Measurements from ENCODE around the gene ITIH1. TPM values are rescaled to one million over a fixed set of nuclear protein-coding genes. Genes with fewer than 3 reads are reported as not detected.

ITIH1 gene
- total RNA-seq, 1 experiment from 2014 or later: not detected

DNA sequence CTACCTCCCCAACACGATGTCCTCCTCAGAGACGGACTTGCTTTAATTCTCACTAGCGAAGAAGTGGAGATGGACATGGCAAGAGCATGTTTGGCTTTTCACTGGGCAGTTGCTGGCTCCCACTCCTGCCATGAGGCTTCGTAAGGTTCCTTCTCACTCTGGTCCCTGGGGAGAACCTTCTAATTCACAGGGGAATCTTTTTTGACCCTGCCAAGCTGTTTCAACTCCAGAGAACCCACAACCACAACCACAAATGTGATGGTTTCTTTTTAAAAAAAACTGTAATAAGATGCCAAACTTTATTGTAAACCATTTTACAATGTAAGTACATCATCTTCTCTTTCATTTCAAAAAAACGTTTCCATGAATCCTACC, 59.1 kb downstream of the ITIH1 start:
- Histone ChIP-seq H3K36me3 (ENCODE audit: control insufficient read depth, insufficient read depth, low read length) (no peaks in the 10 kb centered on the region), H3K27me3 (replicated peaks; ENCODE audit: control insufficient read depth, insufficient read depth, low read length) (no peaks in the 10 kb centered on the region), H3K9me3 (no peaks in the 10 kb centered on the region), H3K4me3 (ENCODE audit: low read depth, low read length) (no peak overlapping the region), H3K4me1 (peaks cover 9% of the 10 kb centered on the region; the same call in 1 of the 2 replicates)
- Mint-ChIP-seq H3K27me3 (ENCODE audit: insufficient read depth, unreplicated experiment) (no peaks in the 10 kb centered on the region), H3K9me3 (ENCODE audit: unreplicated experiment) (no peaks in the 10 kb centered on the region), H3K4me1 (ENCODE audit: low read depth, unreplicated experiment) (peaks cover 6% of the 10 kb centered on the region), H3K36me3 (ENCODE audit: insufficient read depth, unreplicated experiment) (peaks cover 4% of the 10 kb centered on the region), H3K27ac (ENCODE audit: unreplicated experiment) (no peak overlapping the region), H3K4me3 (ENCODE audit: unreplicated experiment) (no peak overlapping the region)
- DNase-seq: no peak
- POLR2A ChIA-PET: no interaction called here
- intact Hi-C loops (cut with micrococcal nuclease; ENCODE audit: unreplicated experiment): no loop called here
- TF ChIP-seq, protein P1, sequence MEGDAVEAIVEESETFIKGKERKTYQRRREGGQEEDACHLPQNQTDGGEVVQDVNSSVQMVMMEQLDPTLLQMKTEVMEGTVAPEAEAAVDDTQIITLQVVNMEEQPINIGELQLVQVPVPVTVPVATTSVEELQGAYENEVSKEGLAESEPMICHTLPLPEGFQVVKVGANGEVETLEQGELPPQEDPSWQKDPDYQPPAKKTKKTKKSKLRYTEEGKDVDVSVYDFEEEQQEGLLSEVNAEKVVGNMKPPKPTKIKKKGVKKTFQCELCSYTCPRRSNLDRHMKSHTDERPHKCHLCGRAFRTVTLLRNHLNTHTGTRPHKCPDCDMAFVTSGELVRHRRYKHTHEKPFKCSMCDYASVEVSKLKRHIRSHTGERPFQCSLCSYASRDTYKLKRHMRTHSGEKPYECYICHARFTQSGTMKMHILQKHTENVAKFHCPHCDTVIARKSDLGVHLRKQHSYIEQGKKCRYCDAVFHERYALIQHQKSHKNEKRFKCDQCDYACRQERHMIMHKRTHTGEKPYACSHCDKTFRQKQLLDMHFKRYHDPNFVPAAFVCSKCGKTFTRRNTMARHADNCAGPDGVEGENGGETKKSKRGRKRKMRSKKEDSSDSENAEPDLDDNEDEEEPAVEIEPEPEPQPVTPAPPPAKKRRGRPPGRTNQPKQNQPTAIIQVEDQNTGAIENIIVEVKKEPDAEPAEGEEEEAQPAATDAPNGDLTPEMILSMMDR (IDR thresholded peaks at IDR 0.05; ENCODE audit: insufficient read depth in 1 of 2, low read depth in 1 of 2, low read length in 1 of 2, severe bottlenecking in 1 of 2, unreplicated experiment in 1 of 2): no peak
- CTCF ChIA-PET: no interaction called here
- BruUV-seq (replicated peaks): no TSS peak

DNA sequence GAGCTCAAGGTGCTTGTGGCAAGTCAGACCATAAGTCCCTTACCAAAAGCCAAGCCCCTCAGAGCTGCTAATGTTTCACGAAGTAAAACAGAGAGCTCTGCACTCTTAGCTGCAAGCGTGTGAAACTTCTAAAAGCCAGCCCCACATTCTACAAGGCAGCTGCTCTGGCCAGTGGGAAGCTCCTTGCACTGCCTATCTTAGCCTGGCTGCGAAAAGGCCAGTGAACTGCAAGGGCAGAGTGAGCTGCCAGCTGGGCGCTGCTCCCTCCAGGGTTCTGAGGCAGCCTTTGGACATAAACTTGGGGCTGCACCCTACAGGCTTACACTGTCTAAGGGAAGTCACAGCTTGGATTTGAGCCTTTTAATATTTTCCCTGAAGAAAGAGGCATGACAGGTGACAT, 59.6 kb downstream of the ITIH1 start:
- intact Hi-C loops (cut with micrococcal nuclease; ENCODE audit: unreplicated experiment): no loop called here
- no peak overlapping the region for H3K27ac Mint-ChIP-seq (ENCODE audit: unreplicated experiment)
- no TSS peak for BruUV-seq (replicated peaks)
- no peaks in the 10 kb centered on the region for H3K27me3 Mint-ChIP-seq (ENCODE audit: insufficient read depth, unreplicated experiment)
- TF ChIP-seq, protein P1 (IDR thresholded peaks at IDR 0.05; ENCODE audit: insufficient read depth in 1 of 2, low read depth in 1 of 2, low read length in 1 of 2, severe bottlenecking in 1 of 2, unreplicated experiment in 1 of 2): no peak
- no peaks in the 10 kb centered on the region for H3K9me3 Mint-ChIP-seq (ENCODE audit: unreplicated experiment)
- CTCF ChIA-PET: interaction anchor here (0.5 kb wide), 1 partner anchor 513 kb away, joined by 15 read pairs; no protein-coding TSS in a partner anchor
- no peak overlapping the region for H3K4me3 Mint-ChIP-seq (ENCODE audit: unreplicated experiment)
- Histone ChIP-seq H3K36me3 (ENCODE audit: control insufficient read depth, insufficient read depth, low read length) (no peaks in the 10 kb centered on the region), H3K4me1 (peaks cover 9% of the 10 kb centered on the region; the same call in 1 of the 2 replicates), H3K9me3 (no peaks in the 10 kb centered on the region), H3K27me3 (replicated peaks; ENCODE audit: control insufficient read depth, insufficient read depth, low read length) (no peaks in the 10 kb centered on the region), H3K4me3 (ENCODE audit: low read depth, low read length) (no peak overlapping the region)
- no peak for DNase-seq
- peaks cover 7% of the 10 kb centered on the region for H3K36me3 Mint-ChIP-seq (ENCODE audit: insufficient read depth, unreplicated experiment)
- peaks cover 6% of the 10 kb centered on the region for H3K4me1 Mint-ChIP-seq (ENCODE audit: low read depth, unreplicated experiment)
- POLR2A ChIA-PET: no interaction called here

DNA sequence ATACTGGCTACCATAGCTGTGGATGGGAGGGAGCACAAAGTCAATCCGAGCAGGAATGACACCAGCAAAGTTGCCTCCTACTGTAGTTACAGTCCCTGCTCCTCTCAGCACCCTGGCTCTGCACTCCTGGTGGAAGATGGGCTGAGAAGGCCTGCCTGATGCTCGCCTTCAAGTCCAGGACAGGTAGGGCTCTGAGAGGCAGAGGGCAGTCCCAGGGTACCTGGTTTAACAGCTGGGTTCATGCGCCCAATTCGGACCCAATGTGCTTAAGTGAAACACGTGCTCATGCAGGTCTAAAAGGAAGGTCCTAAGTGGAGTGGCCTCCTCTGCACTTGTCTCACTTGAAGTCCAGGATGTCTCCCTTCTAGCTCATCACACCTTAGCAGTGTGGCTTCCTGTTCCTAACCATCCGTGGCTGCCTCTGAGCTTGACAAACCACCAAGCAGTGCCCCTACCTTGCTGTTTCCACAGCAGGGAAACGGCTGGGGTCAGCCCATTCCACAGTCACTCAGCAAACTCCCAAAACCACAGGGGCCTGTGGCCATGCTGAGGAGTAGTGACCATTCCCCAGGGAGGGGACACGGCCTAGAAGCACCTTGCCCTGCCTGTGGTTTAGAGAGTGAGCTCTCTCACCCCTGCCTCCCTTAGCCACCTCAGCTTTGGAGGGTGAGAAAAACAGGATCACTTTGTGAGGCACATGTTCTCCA, 61.3 kb downstream of the ITIH1 start:
- Mint-ChIP-seq H3K4me3 (ENCODE audit: unreplicated experiment) (no peak overlapping the region), H3K9me3 (ENCODE audit: unreplicated experiment) (no peaks in the 10 kb centered on the region), H3K27me3 (ENCODE audit: insufficient read depth, unreplicated experiment) (no peaks in the 10 kb centered on the region), H3K27ac (ENCODE audit: unreplicated experiment) (no peak overlapping the region), H3K36me3 (ENCODE audit: insufficient read depth, unreplicated experiment) (peaks cover 9% of the 10 kb centered on the region), H3K4me1 (ENCODE audit: low read depth, unreplicated experiment) (peaks cover 6% of the 10 kb centered on the region)
- H3K27me3 ChIP-seq (replicated peaks; ENCODE audit: control insufficient read depth, insufficient read depth, low read length): no peaks in the 10 kb centered on the region
- no peak overlapping the region for H3K4me3 ChIP-seq (ENCODE audit: low read depth, low read length)
- BruUV-seq (replicated peaks): no TSS peak
- intact Hi-C loops (cut with micrococcal nuclease; ENCODE audit: unreplicated experiment): no loop called here
- H3K9me3 ChIP-seq: no peaks in the 10 kb centered on the region
- ChIA-PET CTCF (interaction anchor here (1.2 kb wide), 1 partner anchor 18 kb away, joined by 4 read pairs; no protein-coding TSS in a partner anchor), POLR2A (no interaction called here)
- H3K4me1 ChIP-seq: peaks cover 9% of the 10 kb centered on the region; the same call in 1 of the 2 replicates
- TF ChIP-seq, protein P1 (IDR thresholded peaks at IDR 0.05; ENCODE audit: insufficient read depth in 1 of 2, low read depth in 1 of 2, low read length in 1 of 2, severe bottlenecking in 1 of 2, unreplicated experiment in 1 of 2): no peak
- no peak for DNase-seq
- no peaks in the 10 kb centered on the region for H3K36me3 ChIP-seq (ENCODE audit: control insufficient read depth, insufficient read depth, low read length)

Measured in Caco-2 (cell line).